ENCODE measurements around the gene NIFK. TPM values are rescaled to one million over a fixed set of nuclear protein-coding genes. Genes with fewer than 3 reads are reported as not detected.
"Not testable (repeated sequence)": the region's sequence is repeated elsewhere in the genome, so short reads cannot be mapped to it uniquely, and the experiment has no call there.

Gene NIFK
- total RNA-seq, 1 experiment from 2014 or later = 75.9 TPM

- Histone ChIP-seq H3K9me3 (ENCODE audit: insufficient read depth, low read depth) (no peaks in the 10 kb centered on the region), H3K36me3 (ENCODE audit: low read depth) (no peaks in the 10 kb centered on the region), H2AFZ (no peak overlapping the region), H3K4me2 (no peak overlapping the region), H3K27ac (no peak overlapping the region), H3K4me3 (no peak overlapping the region), H3F3A (ENCODE audit: insufficient read depth, low read depth) (peaks cover 20% of the 10 kb centered on the region; the same call in 1 of the 2 replicates), H3K27me3 (ENCODE audit: insufficient read depth, low read depth) (no peaks in the 10 kb centered on the region), H3K79me2 (ENCODE audit: low read depth) (no peaks in the 10 kb centered on the region), H3K9me2 (ENCODE audit: insufficient read depth) (no peaks in the 10 kb centered on the region), H3K4me1 (replicated peaks; ENCODE audit: insufficient read depth) (peaks cover 19% of the 10 kb centered on the region), H4K20me1 (ENCODE audit: insufficient read depth) (no peaks in the 10 kb centered on the region)
- TF ChIP-seq EZH2 (IDR thresholded peaks at IDR 0.05; ENCODE audit: low read depth) (no peak), CTCF (conservative IDR thresholded peaks at IDR 0.05) (no peak)
- CTCF ChIA-PET = no interaction called here
- intact Hi-C loops (cut with micrococcal nuclease; ENCODE audit: unreplicated experiment) = no loop called here
- no peak for DNase-seq
- POLR2A ChIA-PET (ENCODE audit: unreplicated experiment) = no interaction called here
- BruUV-seq (replicated peaks) = no TSS peak
Observed at GRCh38 chr2:121705958-121706357, 30.7 kb downstream of the NIFK start.

DNA sequence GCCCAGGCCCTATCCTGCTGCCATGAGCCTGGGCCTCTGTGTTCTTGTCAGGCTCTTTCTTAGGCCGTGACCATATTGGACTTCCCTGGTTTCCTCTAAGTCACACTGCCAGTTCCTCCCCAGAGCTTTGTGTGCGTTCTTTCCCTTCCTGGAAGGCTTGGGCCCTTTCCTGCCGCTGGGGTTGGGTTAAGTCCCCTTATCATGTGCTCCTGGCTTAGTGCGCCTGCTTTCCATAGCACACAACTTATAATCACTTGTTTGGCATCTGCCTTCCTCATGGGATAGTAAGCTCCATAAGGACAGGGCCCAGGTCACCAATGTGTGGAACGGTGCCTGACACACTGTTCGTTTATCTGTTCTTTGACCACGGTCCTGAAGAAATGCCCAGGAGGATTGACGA, 31.3 kb downstream of the NIFK start:
- Histone ChIP-seq H3K27me3 (ENCODE audit: insufficient read depth, low read depth) (no peaks in the 10 kb centered on the region), H4K20me1 (ENCODE audit: insufficient read depth) (no peaks in the 10 kb centered on the region), H3K27ac (no peak overlapping the region), H3K9me2 (ENCODE audit: insufficient read depth) (no peaks in the 10 kb centered on the region), H3K79me2 (ENCODE audit: low read depth) (no peaks in the 10 kb centered on the region), H3K36me3 (ENCODE audit: low read depth) (no peaks in the 10 kb centered on the region), H3K4me1 (replicated peaks; ENCODE audit: insufficient read depth) (peaks cover 24% of the 10 kb centered on the region), H3K4me3 (no peak overlapping the region), H3K9me3 (ENCODE audit: insufficient read depth, low read depth) (no peaks in the 10 kb centered on the region), H3K4me2 (no peak overlapping the region), H2AFZ (no peak overlapping the region), H3F3A (ENCODE audit: insufficient read depth, low read depth) (peaks cover 26% of the 10 kb centered on the region)
- ChIA-PET POLR2A (ENCODE audit: unreplicated experiment) (no interaction called here), CTCF (no interaction called here)
- no peak for TF ChIP-seq CTCF (conservative IDR thresholded peaks at IDR 0.05)
- no peak for TF ChIP-seq EZH2 (IDR thresholded peaks at IDR 0.05; ENCODE audit: low read depth)
- BruUV-seq (replicated peaks) = no TSS peak
- intact Hi-C loops (cut with micrococcal nuclease; ENCODE audit: unreplicated experiment) = no loop called here
- DNase-seq = no peak

- peak in 1 of 2 experiments; percentile 72 for DNase-seq
Observed at GRCh38 chr2:121701761-121702160, 34.9 kb downstream of the NIFK start.

More at GRCh38 chr2:121701761-121702160, 34.9 kb downstream of the NIFK start:
- POLR2A ChIA-PET (ENCODE audit: unreplicated experiment) = interaction anchor here (0.7 kb wide), 1 partner anchor 224 kb away, joined by 4 read pairs; no protein-coding TSS in a partner anchor
- H3K9me2 ChIP-seq (ENCODE audit: insufficient read depth); BruUV-seq (replicated peaks); intact Hi-C loops (cut with micrococcal nuclease; ENCODE audit: unreplicated experiment); H4K20me1 ChIP-seq (ENCODE audit: insufficient read depth); CTCF ChIA-PET; H2AFZ ChIP-seq; H3K79me2 ChIP-seq (ENCODE audit: low read depth); H3K36me3 ChIP-seq (ENCODE audit: low read depth); H3K4me3 ChIP-seq; H3K27me3 ChIP-seq (ENCODE audit: insufficient read depth, low read depth); H3K9me3 ChIP-seq (ENCODE audit: insufficient read depth, low read depth): not testable (repeated sequence)
- peaks cover 49% of the 10 kb centered on the region for H3F3A ChIP-seq (ENCODE audit: insufficient read depth, low read depth)
- 0 out of 2 replicates have a peak overlapping the region, but pooled peaks have one; percentile 20 for H3K27ac ChIP-seq
- H3K4me1 ChIP-seq (replicated peaks; ENCODE audit: insufficient read depth) = peaks cover 48% of the 10 kb centered on the region
- 0 out of 2 replicates have a peak overlapping the region, but pooled peaks have one; percentile 0 for H3K4me2 ChIP-seq
